Posterior vena cava (tissue), 2 donors: Measurements from ENCODE around the gene TREH. TPM values are rescaled to one million over a fixed set of nuclear protein-coding genes. Genes with fewer than 3 reads are reported as not detected.

Source experiments
- DNase-seq: peaks from one replicate; pipeline ENCODE4 v3.0.0-alpha.2; 2020; ENCODE audit warnings: low spot score
- intact Hi-C, 2 donors: fragments of 100-400 bp; cut with DNase I; formaldehyde crosslinking; loops; one replicate each; pipeline versions ENCODE4 v1.14.1 to v1.14.2; 2022 to 2023
- microRNA-seq, 2 donors: library from miRNA; unstranded; fragments of <30 nt; microRNA quantifications; one replicate each; pipeline ENCODE4 v1.2.0, GENCODE V29; 2020 to 2021; ENCODE audit warnings: borderline microRNAs expressed in 2 of 2
- total RNA-seq, 2 donors: library from RNA; stranded (reverse); fragmentation: NEBNext Ultra II Directional; extraction: Animal tissue kit (Norgen Biotek cat#: 25700); gene quantifications; one replicate each; pipeline ENCODE4 v1.2.1, GENCODE V29; 2021
- donor health status: DM: yes; HTN: yes; CAD: no.
- donor health status: DM: yes; HTN: yes; CAD: no.

The TREH gene
- total RNA-seq, 2 donors from 2014 or later, result not detected

DNA sequence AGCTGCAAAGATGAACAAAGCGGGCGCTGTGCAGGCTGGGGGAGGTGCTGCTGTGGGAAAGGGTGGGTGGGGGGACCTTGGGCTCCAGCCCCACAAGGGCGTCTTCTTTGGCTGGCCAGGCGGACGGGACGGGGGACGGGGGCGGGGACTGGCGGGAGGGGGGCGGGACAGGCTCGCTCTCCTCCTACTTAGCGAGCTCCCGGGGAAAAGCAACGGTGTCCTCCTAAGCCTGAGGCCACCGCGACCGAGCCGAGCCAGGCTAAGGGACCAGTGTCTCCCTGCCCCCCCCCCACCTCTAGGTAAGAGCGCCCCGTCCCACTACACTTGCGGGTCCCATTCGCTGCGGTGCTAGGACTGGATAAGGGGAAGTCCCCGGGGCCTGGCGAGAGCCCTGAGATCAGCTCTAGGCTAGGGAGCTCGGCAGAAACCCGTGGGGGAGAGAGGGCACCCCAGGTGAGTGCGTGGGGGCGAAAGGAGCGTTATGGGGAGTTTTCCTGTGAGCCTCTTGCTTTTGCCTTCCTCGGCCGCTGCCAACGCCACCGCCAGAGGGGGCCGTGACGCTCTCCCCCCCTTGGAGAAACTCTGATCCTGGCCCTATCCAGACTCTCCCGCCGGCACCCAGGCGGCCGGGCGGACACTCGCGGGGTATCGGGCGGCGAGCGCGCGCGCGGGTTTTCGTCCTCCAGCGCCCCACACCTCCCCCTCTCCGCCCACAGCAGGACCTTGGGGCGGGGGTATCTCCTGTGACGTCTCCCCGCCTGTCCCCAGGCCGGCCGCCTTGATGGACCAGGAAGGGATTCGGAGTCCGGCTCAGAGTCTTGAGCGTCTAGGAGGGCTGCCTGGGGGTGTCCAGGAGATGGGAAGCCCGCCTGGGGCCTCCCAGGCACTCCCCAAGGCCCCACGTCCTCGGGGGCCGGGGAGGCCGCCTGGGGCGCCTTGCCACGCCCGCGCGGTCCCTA, 71.8 kb downstream of the TREH start, which contains the start of gene PHLDB1:
TSS of gene PHLDB1 (plus strand) at position 215 of the 959 bp plus-strand sequence. CDS start 6,222 bp downstream, outside the sequence.
- intact Hi-C loops, result no loop called here
- DNase-seq, result peak; percentile 90

Small RNA genes within 50 kb of the gene (microRNA-seq; reads per million reads assigned to microRNA genes)
- 0 to 0.52 reads per million in 2 donors for gene MIR6716

Other genes starting within 250 kb of the TREH start
- gene KMT2A, start 243.2 kb downstream of the TREH start, total RNA-seq, result 10 to 100 TPM; 47.3 to 59.7 TPM
- gene TTC36, start 152.2 kb downstream of the TREH start, total RNA-seq, result under 1 TPM in 1 of 2 donors, not detected in 1; 0.43 TPM
- 10 to 100 TPM; 20.5 to 22.8 TPM for gene TMEM25, start 148.5 kb downstream of the TREH start, total RNA-seq
- gene IFT46, start 113.7 kb downstream of the TREH start, total RNA-seq, result 10 to 100 TPM; 15.9 TPM
- 100 to 1,000 TPM; 148 to 176 TPM for gene ARCN1, start 107.2 kb downstream of the TREH start, total RNA-seq
- gene PHLDB1, start 72.0 kb downstream of the TREH start, total RNA-seq, result 100 to 1,000 TPM; 155 to 201 TPM
- 100 to 1,000 TPM; 104 to 117 TPM for gene DDX6, start 111.5 kb upstream of the TREH start, total RNA-seq
- under 1 TPM in 1 of 2 donors, not detected in 1; 0.10 TPM for gene CXCR5, start 204.2 kb upstream of the TREH start, total RNA-seq
- gene BCL9L, start 246.3 kb upstream of the TREH start, total RNA-seq, result 10 to 100 TPM; 89.2 to 89.5 TPM